Measurements from ENCODE around the gene PHKB.

GRCh38 chr16:47475786-47476185 is 14.7 kb downstream of the PHKB start:
- TF ChIP-seq POLR2AphosphoS5 (IDR thresholded peaks at IDR 0.05; ENCODE audit: low read depth, low read length) (no peak), POLR2A (IDR thresholded peaks at IDR 0.05; ENCODE audit: low read depth, low read length) (no peak)

All from GM12891 (cell line).